GM19025 (cell line): ENCODE measurements around the gene TADA2A.
"Not testable (repeated sequence)": the region's sequence is repeated elsewhere in the genome, so short reads cannot be mapped to it uniquely, and the experiment has no call there.

Experiments used
- ATAC-seq: cut with Tn5 transposase; IDR thresholded peaks from one replicate; pipeline ENCODE4 v1.9.1; 2021; ENCODE audit warnings: mild to moderate bottlenecking, low read depth, moderate library complexity; ENCODE audit not compliant: unreplicated experiment

TADA2A gene

GRCh38 chr17:37490022-37490587 lies 83.4 kb downstream of the TADA2A start:
- peak; percentile 45 for ATAC-seq

DNA sequence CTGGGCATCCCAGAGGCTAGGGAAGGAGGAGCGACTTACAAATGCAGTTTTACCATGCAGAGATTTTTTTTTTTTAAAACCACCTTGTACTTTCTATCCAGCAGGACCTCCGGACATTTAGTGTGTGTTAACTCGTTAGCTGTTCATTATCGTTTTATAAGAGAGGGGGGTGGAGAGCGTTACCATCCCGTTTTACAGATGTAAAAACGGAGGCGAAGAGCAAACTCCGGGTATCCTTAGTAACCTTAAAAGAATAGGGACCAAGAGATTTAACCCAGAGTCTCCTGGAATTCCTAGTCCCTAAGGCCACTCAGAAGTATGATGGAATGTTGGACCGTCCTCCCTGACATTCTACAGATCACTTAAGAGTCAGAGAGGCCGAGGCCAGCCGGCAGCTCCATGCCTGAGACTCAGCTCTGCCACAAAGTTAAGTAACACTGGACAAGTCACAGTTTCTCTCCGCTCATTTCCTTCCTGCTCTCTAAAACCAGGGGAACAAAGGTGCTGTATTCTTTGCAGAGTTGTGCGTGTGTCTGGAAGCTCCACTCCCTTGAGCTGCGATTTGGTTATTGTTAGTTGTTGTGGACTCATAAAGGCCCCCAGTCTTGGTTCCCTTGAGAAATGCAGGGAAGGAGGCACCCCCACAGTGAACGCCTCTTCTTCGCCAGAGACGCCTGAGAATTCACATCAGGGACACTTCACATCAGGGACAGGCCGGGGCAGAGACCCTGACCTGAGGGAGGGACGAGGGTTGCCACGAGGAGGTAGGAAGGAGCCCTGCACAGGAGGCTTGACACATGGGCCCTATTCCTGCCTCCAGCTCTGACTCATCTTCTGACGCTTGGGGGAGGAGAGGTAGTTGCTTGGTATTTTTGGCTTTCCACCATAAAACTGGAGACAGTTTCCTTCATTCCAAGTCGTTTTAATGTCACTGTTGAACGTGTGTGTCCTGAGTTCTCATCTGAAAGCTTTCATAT lies 84.2 kb downstream of the TADA2A start:
- ATAC-seq = no peak

GRCh38 chr17:37492167-37492566 lies 85.5 kb downstream of the TADA2A start:
- ATAC-seq = no peak

DNA sequence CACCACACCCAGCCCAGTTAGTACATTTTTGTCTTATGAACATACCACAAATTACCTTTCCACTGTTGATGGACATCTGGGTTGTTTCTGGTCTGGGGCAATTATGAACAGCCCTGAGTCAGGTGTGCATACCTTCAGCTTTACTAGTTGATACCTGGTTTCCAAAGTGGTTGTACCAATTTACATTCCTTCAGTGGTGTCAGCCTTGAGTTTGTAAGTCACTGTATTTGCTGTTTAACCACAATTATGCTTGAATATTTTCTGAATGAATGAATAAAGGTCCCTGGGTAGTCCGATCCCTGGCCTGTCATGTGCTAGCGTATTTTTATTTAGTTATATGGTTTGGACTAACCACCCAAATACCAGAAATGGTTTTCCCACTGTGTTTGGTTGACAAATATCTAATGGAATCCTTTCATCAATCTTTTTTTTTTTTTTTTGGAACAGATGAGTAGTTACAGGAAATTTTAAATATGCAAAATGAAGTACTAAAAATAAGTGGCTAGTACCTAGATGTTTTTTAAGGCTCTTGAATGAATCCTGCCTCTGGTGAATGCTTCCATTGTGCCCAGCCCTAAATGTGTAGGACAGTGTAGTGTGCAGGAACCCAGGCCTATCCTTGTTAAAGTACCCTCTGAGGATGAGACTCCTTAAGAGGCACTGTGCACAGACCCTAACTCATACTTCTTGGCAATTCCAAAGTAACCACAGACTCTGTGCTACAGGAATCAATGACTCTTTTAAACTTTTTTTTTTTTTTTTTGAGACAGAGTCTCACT lies 86.8 kb downstream of the TADA2A start:
- no peak for ATAC-seq

- ATAC-seq = no peak
Observed at GRCh38 chr17:37494401-37494831, 87.7 kb downstream of the TADA2A start.

GRCh38 chr17:37494971-37495370 lies 88.3 kb downstream of the TADA2A start:
- ATAC-seq = no peak

DNA sequence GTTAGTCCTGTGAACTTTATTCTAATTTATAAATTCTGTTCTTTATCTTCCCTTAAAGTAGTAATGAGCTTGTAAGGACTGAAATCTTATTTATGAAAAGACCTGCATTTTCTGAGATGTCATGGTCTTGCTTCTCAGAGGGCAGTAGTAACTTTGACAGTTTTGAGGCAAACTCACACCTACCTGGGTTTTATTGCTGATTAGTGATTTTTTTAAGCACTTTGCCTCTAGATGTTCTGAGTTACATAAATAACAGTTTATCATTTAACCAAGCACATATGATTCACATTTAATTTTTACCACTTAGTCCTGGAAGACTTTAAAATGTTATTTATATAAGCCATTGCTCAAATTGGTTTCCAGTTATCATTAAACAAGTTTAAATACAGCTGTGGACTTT lies 93.7 kb downstream of the TADA2A start:
- ATAC-seq = no peak

DNA sequence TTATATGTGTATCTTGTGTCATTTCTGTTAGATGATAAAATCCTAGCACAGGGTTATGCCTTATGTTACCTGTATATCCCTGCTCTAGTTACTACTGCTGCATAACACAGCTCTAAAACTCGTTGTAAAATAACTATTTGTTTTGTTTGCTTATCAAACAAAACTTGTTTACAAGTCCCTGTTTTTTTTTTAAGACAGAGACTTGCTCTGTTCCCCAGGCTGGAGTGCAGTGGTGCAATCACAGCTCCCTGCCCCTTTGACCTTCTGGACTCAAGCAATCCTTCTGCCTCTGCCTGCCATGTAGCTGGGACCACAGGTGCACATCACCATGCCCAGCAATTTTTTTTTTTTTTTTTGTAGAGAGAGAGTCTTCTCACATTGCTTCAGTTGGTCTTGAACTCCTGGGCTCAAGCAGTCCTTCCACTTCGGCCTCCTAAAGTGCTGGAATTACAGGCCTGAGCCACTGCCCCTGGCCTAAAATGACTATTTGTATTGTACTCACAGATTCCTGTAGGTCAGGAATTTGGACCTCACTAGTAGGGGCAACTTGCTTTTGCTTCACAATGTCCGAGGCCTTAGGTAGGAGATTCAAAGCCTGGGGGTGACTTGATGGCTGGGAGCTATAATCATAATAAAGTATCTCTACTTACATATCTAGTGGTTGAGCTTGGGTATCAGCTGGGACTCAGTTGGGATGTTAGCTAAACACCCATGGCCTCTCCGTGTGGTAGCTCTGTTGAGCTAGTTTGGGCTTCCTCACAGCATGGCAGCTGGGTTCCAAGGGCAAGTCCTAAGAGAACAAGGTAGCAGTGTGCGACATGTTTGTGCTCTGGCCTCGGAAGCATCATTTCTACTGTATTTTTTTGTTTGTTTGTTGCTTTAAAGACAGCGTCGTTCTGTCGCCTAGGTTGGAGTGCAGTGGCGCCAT lies 95.6 kb downstream of the TADA2A start:
- no peak for ATAC-seq

DNA sequence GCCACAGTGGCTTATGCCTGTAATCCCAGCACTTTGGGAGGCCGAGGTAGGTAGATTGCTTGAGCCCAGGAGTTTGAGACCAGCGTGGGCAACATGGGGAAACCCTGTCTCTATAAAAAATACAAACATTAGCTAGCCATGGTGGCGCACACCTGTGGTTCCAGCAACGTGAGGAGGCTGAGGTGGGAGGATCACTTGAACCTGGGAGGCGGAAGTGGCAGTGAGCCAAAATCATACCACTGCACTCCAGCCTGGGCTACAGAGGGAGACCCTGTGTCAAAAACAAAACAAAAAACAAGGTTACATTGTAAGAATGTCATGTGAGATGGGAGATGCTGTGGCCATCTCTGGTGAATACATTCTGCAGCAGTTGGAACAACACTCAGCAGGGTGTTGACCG lies 96.5 kb downstream of the TADA2A start:
- ATAC-seq = no peak

DNA sequence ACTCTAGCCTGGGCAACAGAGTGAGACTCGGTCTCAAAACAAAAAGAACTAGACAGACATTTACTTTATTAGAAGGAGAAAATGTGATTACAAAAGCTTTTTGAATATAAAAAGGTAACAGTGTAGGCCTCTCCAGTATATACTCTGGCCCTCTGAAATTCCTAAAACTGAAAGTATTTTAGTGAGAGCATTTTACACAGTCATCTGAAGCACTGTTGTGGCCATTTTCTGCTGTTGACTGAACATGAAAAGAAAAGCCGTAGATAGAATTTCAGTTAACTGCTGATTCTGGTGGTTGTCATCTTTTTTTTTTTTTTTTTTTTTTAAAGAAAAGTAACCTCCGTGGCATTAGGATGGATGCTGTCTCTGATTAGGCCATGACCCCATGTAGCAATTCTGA lies 98.6 kb downstream of the TADA2A start:
- ATAC-seq = no peak

DNA sequence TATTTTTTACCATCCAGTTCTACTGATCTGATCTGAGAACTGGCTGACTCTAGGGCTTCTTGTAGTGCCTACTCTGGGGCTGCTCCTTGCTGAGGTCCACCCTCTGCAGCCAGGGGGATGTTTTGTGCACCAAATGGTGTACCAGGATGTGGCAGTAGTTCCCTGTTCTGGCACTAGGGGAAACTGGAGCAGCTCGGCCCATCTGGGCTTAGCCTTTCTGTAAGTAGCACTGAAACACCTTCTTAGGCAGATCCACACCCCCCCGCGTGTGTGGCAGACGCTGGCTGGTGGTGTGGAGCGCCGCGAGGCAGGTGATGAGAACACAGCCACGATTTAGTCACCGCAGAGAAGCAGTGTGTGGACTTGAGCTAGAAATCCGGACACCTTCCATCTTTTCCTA lies 100.0 kb downstream of the TADA2A start:
- no peak for ATAC-seq

DNA sequence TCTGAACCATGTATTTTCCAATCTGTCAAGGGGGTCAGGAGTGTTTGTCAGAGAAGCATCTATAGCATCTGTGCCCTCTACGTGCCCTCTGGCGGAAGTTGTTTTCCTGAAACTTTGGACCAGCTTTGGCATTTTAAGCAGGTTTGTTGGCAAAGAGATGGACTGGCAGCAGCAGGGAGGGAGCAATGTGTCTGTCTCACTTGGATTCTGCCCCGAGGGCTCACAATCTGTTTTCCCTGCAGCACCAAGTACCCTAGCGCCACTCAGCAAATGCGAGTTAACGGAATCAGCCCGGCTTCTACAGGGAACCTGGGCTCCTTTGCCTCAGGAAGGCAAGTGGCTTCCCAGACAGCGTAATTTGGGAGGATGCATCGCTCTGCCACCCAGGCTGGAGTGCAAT lies 100.4 kb downstream of the TADA2A start:
- ATAC-seq = no peak

DNA sequence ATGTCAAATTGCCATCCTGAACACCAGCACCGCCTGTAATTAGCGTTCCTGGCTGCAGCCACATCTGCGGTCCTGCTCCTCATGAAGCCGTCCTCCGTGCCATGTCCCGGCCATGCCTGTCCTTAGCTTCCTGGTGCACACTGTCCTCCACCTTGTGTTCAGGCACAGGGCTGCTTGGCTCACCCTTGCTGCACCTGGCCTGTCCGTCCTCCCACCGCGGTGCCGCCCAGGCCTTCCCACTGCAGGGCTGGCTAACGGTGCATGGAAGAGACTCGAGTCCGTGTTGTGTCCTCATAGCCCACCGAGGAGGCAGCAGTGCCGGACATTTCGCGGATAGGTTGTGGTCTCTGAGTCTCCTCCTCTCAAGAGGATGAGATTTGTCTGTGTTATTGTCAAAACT lies 103.4 kb downstream of the TADA2A start:
- ATAC-seq = no peak

DNA sequence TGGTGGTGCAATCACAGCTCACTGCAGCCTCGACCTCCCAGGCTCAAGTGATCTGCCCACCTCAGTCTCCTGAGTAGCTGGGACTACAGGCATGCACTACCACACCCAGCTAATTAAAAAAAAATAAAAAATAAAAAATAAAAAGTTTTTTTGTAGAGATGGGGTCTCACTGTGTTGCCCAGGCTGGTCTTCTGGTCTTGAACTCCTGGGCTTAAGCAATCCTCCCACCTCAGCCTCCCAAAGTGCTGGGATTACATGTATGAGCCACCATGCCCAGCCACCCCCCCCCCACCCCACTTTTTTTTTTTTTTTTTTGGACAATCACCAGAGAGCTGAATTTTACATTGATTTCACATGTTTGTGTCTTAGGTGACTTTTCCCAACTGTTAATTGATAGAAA lies 105.0 kb downstream of the TADA2A start:
- not testable (repeated sequence) for ATAC-seq

- ATAC-seq = no peak
Observed at GRCh38 chr17:37512442-37513068, 105.9 kb downstream of the TADA2A start.

DNA sequence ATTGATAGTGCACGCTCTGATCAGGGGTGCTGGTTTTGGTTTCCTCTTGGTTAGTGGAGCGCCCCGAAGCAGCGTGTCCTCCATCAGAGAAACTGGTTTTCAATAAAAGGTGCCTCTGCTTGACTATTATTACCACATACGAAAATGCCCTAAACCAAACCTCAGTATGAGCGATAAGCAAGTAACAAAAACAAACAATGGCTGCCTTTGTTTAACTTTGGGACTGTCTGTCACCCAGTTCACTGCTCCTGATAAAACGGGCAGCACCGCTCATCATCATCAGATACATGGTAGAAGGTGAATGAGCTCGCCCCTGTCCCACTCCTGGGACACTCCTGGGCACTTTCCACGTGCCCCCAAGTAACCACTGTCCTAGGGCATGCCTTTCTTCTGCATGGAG lies 107.0 kb downstream of the TADA2A start:
- ATAC-seq = no peak

DNA sequence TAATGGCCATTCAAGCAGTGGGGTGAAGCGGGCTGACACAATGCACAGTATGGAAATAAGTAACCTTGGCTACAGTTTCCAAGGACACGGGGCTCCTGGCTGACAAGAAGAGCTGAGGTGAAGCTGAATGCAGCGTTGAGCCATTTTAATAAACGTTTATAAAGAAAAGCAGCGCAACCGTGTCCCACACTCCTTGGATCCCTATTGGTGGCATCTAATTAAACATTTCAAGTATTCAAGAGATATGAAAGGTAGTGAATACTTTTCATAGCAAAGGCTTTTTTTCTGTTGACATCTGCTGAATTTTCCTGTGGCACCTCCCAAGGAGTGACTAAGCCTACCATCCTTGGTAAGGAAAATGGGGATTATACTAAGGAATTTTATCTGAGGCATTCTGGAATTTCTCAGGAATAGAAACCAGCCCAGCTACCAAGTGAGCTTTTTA lies 109.5 kb downstream of the TADA2A start:
- ATAC-seq = no peak

GRCh38 chr17:37517881-37518280 lies 111.2 kb downstream of the TADA2A start:
- ATAC-seq = no peak

DNA sequence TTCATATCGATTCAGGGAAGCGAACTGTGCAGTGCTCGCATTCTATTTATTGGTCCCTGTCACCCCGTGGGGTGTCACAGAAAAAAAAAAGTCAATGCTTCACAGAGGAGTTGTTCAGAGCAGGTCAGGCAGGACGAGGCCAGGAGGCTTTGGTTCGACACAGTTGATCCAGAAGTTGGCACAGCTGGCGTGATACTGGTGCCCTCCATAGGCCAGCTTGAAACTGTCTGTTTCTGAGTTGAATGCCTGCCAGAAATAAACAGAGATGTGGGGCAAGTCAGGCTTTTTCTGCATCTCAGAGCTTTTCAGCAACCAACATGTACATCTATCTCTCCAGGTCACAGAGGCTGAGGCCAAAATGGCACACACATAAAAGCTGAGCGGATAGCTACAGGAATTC lies 112.1 kb downstream of the TADA2A start:
- ATAC-seq = no peak
